Prostate gland (tissue), 2 donors: ENCODE measurements around the gene HAO2. TPM values are rescaled to one million over a fixed set of nuclear protein-coding genes. Genes with fewer than 3 reads are reported as not detected.

Source experiments
- DNase-seq: peaks from one replicate; pipeline ENCODE4 v3.0.0-alpha.2; 2019; ENCODE audit warnings: low spot score
- H3K27ac ChIP-seq, 2 donors: fragments of 200-600 bp; sonication (generic); 2 replicates each; pipeline ENCODE4 v1.5.1; 2017 to 2019
- H3K27me3 ChIP-seq: fragments of 200-600 bp; sonication (generic); replicated peaks from 2 replicates; pipeline ENCODE4 v1.5.1; 2019; ENCODE audit not compliant: insufficient read depth
- H3K36me3 ChIP-seq, 2 donors: fragments of 200-600 bp; sonication (generic); 1 replicate in 1 of 2; 2 replicates in 1 of 2; pipeline versions ENCODE4 v1.5.1 to v1.8.1; 2017 to 2019
- H3K4me1 ChIP-seq: fragments of 200-600 bp; sonication (generic); replicated peaks from 2 replicates; pipeline ENCODE4 v1.5.1; 2019
- H3K4me3 ChIP-seq, 2 donors: fragments of 200-600 bp; sonication (generic); 2 replicates each; pipeline ENCODE4 v1.5.1; 2017 to 2019
- H3K9me3 ChIP-seq: fragments of 200-600 bp; sonication (generic); 2 replicates; pipeline ENCODE4 v1.5.1; 2017
- POLR2A ChIP-seq: fragments of 450-650 bp; IDR thresholded peaks from one replicate; pipeline ENCODE4 v1.6.1; 2016; ENCODE audit warnings: antibody characterized with exemption, mild to moderate bottlenecking
- POLR2AphosphoS5 ChIP-seq: sonication (generic); formaldehyde crosslinking; IDR thresholded peaks from one replicate; pipeline ENCODE4 v1.6.1; 2017; ENCODE audit warnings: antibody characterized with exemption
- WGBS: methylation state at CpG from one replicate; pipeline ENCODE4 v1.1.5; 2018; 5-methylcytosine and 5-hydroxymethylcytosine counted together
- intact Hi-C: fragments of 100-400 bp; cut with DNase I; formaldehyde crosslinking; loops from one replicate; pipeline ENCODE4 v1.14.2; 2022
- total RNA-seq, 2 donors: library from RNA; depleted of rRNA; stranded (reverse); fragments of >200 nt; gene quantifications; one replicate each; pipeline ENCODE4 v1.1.0, GENCODE V29; 2016
- TF ChIP-seq, protein P1 (sequence below), 4 experiments: fragments of 200-600 bp in 2 of 4; fragments of 450-650 bp in 2 of 4; sonication (generic) in 2 of 4; IDR thresholded peaks; 1 replicate in 3 of 4; 2 replicates in 1 of 4; pipeline ENCODE4 v1.5.1; 2016 to 2019; ENCODE audit warnings: antibody characterized with exemption in 4 of 4, mild to moderate bottlenecking in 2 of 4, moderate library complexity in 2 of 4

The HAO2 gene
- total RNA-seq, 2 donors from 2014 or later: not detected

DNA sequence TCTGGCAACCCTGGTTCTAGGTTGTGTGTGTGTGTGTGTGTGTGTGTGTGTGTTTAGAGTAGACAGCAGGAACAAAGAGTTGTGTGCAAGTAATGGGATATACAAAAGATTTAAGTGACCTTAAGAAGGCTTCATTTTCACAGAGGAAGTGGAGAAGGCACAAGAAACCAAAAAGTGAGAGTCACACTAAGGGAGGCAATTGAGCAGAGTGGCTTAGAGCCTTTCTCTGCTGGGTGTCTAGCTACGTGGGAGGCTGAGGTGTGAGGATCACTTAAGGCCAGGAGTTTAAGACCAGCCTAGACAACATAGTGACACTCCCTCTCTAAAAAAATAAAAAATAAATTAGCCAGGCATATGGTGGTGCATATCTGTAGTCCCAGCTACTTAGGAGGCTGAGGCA, 44.4 kb upstream of the HAO2 start:
- Histone ChIP-seq H3K36me3 (no peaks in the 10 kb centered on the region), H3K4me1 (no peaks in the 10 kb centered on the region), H3K27ac (no peak overlapping the region), H3K9me3 (no peaks in the 10 kb centered on the region), H3K27me3 (no peaks in the 10 kb centered on the region), H3K4me3 (no peak overlapping the region)
- 84% methylated on average over 1 of the region's 1 CpG for WGBS
- DNase-seq: no peak
- intact Hi-C loops: no loop called here
- TF ChIP-seq, protein P1, sequence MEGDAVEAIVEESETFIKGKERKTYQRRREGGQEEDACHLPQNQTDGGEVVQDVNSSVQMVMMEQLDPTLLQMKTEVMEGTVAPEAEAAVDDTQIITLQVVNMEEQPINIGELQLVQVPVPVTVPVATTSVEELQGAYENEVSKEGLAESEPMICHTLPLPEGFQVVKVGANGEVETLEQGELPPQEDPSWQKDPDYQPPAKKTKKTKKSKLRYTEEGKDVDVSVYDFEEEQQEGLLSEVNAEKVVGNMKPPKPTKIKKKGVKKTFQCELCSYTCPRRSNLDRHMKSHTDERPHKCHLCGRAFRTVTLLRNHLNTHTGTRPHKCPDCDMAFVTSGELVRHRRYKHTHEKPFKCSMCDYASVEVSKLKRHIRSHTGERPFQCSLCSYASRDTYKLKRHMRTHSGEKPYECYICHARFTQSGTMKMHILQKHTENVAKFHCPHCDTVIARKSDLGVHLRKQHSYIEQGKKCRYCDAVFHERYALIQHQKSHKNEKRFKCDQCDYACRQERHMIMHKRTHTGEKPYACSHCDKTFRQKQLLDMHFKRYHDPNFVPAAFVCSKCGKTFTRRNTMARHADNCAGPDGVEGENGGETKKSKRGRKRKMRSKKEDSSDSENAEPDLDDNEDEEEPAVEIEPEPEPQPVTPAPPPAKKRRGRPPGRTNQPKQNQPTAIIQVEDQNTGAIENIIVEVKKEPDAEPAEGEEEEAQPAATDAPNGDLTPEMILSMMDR (IDR thresholded peaks at IDR 0.05): no peak
- TF ChIP-seq POLR2AphosphoS5 (no peak), POLR2A (no peak)

DNA sequence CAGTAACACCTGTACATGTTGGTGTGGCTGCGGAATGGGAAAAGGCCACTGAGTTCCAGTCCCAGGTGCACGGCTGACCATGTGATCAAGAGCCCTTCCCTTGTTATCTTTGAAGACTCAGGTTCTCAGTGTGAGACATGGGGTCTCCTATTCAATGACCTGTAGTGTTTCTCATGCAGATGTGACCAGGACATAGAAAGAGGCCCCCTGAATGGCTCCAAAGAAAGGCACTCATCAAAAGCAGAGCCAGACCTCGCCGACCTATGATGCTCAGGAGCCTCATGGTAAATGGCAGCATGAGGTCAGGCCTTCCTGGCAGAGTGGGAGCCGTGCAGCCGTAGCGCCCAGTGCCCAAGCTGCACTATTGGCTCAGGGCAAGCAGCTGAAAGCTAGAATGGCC, 42.3 kb upstream of the HAO2 start:
- Histone ChIP-seq H3K4me1 (no peaks in the 10 kb centered on the region), H3K27ac (no peak overlapping the region), H3K27me3 (no peaks in the 10 kb centered on the region), H3K9me3 (no peaks in the 10 kb centered on the region), H3K4me3 (no peak overlapping the region), H3K36me3 (no peaks in the 10 kb centered on the region)
- WGBS: 95% methylated on average over 7 of the region's 7 CpGs
- DNase-seq: no peak
- intact Hi-C loops: no loop called here
- TF ChIP-seq POLR2AphosphoS5 (no peak), POLR2A (no peak)
- TF ChIP-seq, protein P1 (IDR thresholded peaks at IDR 0.05): no peak

DNA sequence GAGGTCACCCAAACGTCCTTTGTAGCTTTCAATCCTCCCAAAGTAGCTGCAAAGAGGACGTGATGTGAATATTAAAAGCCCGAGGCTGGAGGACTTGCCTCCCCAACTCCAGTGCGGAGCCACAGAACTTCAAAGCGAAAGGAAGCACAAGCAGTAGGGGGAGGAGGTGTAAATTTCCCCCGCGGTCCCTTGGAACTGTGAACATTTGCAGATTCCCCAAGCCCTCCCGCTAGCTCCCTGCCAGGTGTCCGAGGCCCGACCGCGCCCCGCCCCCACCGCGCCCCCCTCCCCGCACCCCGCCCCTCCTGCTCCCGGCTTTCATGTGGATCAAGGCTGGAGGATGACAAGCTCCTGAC, 41.5 kb upstream of the HAO2 start:
- H3K4me1 ChIP-seq: no peaks in the 10 kb centered on the region
- H3K36me3 ChIP-seq: no peaks in the 10 kb centered on the region
- intact Hi-C loops: no loop called here
- no peaks in the 10 kb centered on the region for H3K9me3 ChIP-seq
- DNase-seq: no peak
- H3K4me3 ChIP-seq: peak overlapping the region; percentile 18 to 34
- 1% methylated on average over 18 of the region's 18 CpGs for WGBS
- TF ChIP-seq POLR2AphosphoS5 (no peak), POLR2A (no peak)
- TF ChIP-seq, protein P1 (IDR thresholded peaks at IDR 0.05): no peak
- H3K27me3 ChIP-seq: no peaks in the 10 kb centered on the region
- no peak overlapping the region for H3K27ac ChIP-seq

DNA sequence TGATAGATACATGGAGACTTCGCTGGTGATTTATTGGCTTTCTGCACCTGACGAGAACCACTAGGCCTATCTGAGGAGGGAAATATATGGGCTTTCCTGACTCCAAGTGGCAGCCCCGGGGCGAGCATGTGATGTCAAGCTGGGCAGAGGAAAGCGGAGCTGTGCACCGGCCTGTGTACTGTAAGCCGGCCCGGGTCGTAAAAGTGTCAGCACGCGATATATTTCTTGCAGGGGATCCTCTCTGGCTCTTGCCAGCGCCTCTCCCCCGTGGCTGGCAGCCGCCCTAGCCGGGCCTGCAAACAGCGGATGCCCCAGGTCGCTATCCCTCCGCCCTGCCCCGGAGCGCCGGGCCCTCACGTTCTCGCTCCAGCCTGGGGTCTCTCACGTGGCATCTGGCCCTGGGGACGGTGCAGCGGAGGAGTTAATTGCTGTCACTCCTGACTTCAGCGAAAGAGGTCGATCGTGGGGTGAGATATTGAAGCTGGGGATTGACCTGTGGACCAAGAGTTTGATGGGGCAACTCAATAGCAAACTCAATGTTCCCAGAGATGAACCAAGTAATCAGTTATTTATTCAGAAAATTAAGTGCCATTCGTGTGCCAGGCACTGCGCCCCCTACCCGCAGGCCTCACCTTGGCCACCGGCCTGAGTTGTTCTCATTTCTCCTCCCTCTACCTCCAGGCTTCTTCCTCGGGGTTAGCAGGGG, 41.0 kb upstream of the HAO2 start:
- intact Hi-C loops: no loop called here
- Histone ChIP-seq H3K9me3 (no peaks in the 10 kb centered on the region), H3K4me1 (no peaks in the 10 kb centered on the region), H3K27ac (no peak overlapping the region), H3K36me3 (no peaks in the 10 kb centered on the region), H3K4me3 (peak overlapping the region; percentile 18 to 34), H3K27me3 (no peaks in the 10 kb centered on the region)
- TF ChIP-seq, protein P1 (IDR thresholded peaks at IDR 0.05): no peak
- peak; percentile 22 for TF ChIP-seq POLR2AphosphoS5
- peak; percentile 68 for DNase-seq
- WGBS: 7% methylated on average over 27 of the region's 34 CpGs
